EL (cell line): ENCODE data around the gene OR10G8.
"Not testable (repeated sequence)": the region's sequence is repeated elsewhere in the genome, so short reads cannot be mapped to it uniquely, and the experiment has no call there.

ENCODE experiments used
- DNase-seq: peaks from one replicate; pipeline ENCODE4 v3.0.0-alpha.2; 2016

The OR10G8 gene, protein sequence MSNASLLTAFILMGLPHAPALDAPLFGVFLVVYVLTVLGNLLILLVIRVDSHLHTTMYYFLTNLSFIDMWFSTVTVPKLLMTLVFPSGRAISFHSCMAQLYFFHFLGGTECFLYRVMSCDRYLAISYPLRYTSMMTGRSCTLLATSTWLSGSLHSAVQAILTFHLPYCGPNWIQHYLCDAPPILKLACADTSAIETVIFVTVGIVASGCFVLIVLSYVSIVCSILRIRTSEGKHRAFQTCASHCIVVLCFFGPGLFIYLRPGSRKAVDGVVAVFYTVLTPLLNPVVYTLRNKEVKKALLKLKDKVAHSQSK

DNA sequence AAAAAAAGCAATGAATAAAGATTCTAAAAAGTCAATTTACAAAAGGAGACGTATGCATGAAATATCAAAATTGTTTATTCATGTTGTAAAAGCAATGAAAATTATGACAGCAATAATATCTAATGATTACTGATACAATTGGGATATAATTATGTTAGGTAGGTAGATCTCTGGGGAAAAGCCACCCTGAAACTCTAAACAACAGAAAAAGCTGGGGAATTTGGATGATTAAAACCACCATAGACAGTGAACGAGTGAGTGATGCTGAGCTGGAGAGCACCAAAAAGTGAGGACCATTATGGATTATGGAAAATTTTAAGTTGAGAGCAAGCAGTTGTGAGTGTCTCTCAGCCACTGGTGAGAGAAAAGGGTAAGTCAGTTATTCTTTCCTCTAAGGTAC, at the start of gene OR10G8:
Gene OR10G8, plus strand, starts transcription at position 301 of the 400 bp plus-strand sequence. CDS start 2,825 bp downstream, outside the sequence.
- DNase-seq: no peak

DNA sequence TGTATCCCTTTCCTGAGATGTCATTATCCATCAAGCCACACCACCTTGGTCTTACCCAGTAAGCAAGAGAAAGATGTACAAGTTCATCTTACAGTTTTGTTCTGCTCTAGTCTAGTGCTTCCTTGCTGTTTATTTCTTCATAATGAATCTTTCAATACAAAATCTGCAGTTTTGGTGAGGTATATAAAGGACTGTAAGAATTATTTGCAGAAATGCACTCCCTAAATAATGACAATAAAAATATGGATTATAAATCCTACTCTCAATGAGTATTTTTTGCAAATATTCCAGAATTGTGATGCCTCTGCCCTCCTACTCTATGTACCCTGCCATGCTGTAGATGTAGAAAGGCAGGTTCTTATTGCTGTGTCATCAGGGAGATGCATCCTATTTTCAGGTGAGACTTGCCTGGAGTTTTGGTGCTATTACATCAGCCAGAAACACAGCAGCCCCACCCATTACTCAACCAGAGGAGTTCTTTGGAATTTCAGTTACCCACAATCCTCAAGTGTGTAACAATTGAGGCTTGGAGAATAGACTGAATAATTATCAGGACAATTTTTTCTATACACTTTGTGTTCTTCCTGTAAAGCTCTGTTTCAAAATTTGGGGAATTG, 48.8 kb upstream of the OR10G8 start, which contains the start of gene OR10S1:
Gene OR10S1, minus strand, starts transcription at position 51 of the 617 bp plus-strand sequence. CDS start 117 bp downstream, outside the sequence.
- no peak for DNase-seq

DNA sequence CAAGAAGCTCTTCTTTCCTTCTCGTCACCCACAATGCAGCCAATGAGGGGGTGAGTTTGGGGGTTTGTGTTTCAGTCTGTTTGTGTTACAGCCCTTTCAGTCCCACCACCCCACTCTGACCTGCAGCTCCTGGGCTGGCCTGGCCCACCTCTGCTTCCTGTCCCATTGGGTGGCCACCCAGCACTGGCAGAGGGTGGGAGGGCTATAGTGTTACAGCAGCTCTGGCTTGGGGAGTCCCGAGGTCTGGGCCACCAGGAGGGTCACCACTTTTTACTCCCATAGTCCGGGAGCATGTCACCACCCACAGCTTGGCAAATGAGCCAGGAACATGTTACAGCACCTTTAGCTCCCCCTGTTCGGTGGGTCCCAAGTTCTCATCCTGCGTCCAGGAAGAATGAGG, 47.3 kb upstream of the OR10G8 start:
- no peak for DNase-seq

DNA sequence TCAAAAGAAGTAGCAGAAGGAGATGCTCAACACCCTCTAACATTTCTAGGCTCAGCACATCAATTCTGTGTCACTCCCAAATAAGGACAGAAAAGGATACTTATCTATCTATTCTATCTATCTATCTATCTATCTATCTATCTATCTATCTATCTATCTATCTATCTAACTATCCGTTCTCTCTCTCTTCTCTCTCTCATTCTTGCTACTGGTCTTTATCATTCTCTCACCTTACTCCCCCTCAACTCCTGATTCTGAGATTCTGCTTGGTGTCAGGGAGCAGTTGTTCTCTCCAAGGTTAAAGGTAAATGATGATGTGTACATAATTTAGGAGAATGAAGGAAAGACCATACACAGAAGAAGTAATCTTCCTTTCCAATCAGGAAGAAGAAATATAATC, 31.5 kb upstream of the OR10G8 start, which contains the start of gene OR10G6:
Gene OR10G6, minus strand, starts transcription at position 43 of the 400 bp plus-strand sequence. Its CDS starts 0 bp downstream, at position 43.
- DNase-seq: no peak

DNA sequence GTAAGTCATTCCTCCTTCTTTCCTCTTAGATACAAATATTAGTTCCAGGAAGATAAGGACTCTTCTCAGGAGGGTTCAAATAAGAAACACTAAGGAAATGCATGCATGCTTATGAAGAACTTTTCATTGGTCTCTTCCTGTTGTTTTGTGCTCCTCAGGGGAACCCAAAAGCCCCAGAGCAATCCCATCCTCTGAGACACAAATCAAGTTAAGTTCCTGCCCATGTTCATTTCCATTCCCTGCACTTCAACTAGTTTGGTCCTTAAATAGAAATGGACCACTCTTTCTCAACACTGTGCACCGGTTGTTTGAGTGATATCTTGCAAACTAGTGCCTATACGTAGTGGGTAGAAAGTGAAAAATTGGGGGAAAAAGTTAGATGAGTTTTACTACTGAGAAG, 13.9 kb upstream of the OR10G8 start, which contains the start of gene OR10G4:
Gene OR10G4, plus strand, starts transcription at position 301 of the 400 bp plus-strand sequence. CDS start 2,578 bp downstream, outside the sequence.
- no peak for DNase-seq

DNA sequence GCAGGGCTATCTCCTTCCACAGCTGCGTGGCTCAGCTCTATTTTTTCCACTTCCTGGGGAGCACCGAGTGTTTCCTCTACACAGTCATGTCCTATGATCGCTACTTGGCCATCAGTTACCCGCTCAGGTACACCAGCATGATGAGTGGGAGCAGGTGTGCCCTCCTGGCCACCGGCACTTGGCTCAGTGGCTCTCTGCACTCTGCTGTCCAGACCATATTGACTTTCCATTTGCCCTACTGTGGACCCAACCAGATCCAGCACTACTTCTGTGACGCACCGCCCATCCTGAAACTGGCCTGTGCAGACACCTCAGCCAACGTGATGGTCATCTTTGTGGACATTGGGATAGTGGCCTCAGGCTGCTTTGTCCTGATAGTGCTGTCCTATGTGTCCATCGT, 10.8 kb upstream of the OR10G8 start:
- not testable (repeated sequence) for DNase-seq

DNA sequence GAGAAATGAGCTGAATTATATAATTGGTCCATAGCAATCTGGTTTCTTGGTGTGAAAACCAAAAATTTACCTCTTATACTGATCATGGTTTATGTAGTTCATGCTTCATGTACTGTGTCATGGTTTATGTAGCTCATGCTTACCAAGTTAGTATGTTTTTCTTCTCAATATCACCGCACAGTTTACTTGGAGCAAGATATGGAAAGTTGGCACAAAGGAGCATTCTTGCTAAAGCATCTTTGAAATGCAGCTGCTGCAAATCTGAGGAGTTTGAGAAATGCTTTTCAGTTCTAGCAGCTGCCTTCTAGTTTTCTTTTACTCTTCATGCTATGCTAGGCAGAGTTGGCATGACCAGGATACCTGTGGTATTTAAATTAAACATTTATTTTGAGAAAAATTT, 10.1 kb downstream of the OR10G8 start:
- no peak for DNase-seq

DNA sequence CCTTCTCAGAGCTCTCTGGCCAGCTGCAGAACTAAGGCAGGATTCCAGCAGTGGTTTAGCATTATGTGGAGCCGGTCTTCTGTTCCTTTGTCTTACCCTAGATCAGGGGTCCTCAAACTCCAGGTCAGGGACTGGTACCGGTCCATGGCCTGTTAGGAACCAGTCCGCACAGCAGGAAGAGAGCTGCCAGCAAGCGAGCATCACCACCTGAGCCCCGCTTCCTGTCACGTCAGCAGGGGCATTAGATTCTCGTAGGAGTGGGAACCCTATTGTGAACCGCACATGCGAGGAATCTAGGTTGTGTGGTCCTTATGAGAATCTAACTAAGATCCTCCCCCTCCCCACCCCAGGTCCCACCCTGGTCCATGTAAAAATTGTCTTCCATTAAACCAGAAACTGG, 13.0 kb downstream of the OR10G8 start:
- no peak for DNase-seq

DNA sequence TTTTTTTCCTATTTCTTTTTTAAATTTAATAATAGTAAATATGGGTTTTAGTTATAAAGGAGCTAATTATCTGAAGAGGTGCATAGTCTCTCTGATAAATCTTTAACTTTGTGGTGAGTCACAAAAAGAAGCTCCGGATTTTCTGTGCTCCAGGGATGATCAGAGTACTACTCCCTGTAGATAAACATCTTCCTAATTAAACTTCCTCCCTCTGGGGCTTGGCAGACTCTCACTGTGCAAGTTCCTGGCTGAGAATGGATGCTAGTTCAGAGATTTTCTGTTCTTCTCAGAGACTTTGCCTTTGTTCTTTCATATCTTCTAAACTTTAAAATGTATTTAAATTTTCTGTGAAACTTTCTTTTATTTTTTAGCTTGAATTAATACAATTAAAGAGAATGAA, 14.7 kb downstream of the OR10G8 start, which contains the start of gene OR10G7:
Gene OR10G7, minus strand, starts transcription at position 72 of the 400 bp plus-strand sequence. CDS start 2,324 bp downstream, outside the sequence.
- DNase-seq: no peak

DNA sequence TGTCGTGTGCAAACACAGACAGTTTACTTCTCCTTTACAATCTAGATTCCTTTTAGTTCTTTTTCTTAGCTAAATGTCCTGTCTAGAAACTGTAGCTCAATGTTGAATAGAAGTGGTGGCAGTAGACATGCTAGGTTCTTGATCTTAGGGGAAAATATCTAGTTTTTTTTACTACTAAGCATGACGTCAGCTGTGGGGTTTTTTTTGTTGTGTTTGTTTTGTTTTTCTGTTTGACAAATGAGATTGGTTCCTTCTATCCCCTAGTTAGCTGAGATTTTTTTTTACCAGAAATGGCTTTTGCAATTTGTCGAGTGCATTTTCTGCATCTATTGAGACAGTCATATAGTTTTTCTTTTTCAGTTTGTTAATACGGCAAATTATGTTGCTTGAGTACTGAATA, 16.8 kb downstream of the OR10G8 start:
- DNase-seq: no peak

DNA sequence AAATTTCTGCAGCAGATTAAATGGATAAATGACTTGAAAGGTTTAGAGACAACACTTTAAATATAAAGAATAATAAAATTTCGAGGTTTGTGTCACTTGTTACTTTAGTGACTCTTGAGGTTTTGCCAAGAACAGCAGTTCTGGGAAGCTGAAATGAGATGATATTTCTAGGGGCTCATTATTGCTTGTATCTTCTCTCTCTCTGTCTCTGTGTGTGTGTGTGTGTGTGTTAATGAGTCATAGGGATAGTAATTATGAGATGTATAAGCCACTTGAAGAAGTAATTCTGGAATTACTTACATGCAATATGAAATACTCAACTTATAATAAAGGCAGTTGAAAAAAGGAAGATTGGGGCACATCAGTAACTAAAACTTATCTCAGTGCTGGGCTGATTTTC, 24.1 kb downstream of the OR10G8 start:
- DNase-seq: no peak

DNA sequence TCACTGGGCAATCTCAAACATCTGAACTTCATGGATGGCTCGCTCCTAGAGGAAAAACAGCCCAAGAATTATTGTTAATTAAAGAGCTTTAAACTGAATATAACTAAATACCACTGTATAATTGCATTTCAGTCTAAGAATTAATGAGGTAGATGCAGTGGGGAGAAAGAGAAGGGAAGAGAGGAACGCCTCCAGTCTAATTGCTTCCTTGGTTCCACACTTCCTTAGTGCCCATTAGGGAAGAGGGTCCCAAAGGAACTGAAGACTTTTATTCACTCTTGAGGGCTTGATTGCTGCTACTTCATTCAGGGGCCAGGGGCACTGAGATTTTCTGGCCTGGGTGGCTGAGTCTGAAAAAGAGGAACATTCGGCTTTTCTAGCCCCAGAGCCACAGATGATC, 26.4 kb downstream of the OR10G8 start:
- no peak for DNase-seq

DNA sequence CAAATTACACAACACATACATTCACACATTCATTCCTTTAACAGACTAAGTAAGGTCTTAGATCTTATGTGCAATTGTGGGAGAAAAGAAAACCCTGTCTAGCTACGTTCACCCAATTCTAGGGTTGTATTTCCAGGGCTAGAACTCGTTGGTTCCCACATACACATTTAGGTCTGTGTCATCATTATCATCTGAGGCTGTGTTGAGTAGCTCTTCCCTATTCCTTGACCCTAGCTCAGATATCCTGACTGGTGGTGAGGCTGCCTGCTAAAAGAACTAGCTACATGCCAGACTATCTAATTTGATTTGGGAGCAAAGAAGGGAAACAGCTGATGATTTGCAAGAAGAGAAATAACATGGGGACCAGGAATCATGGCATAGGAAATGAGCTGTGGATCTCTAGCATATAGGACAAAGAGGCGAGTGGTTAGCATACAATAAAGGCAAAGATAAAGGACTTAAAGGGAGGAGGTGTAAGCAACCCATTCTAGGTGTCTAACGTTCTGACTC, 42.1 kb downstream of the OR10G8 start:
- no peak for DNase-seq

DNA sequence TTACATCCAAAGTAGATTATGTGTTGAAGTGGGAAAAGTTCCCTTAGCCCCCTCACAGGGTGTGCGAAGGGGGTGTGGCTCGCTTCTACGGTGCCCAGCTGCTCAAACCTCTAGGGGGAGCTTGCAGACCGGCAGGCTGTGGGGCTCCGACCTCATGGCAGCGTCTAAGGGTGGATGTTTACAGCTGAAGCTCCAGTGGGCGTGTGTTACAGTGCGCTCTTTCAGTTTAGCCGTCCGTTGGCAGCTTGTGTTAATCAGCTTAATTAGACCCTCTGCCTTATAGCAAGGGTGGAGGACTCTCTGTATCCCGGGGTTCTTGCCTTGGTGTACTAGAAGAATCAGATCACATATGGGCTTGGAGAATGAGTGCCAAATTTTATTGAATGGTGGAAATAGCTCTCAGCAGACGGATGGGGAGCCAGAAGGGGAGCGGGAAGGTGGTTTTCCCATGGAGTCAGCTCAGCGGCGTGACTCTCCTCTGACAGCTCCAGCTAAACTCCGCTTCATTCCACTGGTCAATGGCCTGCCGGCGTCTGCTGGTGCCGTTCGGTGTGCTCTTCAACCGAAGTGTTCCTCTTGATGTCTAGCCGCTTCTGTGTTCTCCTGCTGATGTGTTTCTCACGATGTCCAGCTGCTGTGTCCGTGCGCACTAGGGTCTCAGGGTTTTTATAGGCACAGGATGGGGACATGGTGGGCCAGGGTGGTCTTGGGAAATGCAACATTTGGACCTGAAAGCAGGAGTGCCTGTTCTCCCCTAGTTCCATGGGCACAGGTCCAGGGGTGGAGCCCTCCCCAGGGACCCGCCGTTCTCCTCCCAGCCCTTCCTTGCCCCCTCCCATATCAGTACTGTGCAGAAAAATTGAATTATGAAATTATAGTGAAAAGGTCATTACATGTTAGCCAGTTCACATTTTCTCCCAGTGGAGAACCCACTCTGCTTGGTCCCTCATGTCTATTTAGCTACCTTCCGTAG, 43.1 kb downstream of the OR10G8 start:
- DNase-seq: peak; percentile 67

DNA sequence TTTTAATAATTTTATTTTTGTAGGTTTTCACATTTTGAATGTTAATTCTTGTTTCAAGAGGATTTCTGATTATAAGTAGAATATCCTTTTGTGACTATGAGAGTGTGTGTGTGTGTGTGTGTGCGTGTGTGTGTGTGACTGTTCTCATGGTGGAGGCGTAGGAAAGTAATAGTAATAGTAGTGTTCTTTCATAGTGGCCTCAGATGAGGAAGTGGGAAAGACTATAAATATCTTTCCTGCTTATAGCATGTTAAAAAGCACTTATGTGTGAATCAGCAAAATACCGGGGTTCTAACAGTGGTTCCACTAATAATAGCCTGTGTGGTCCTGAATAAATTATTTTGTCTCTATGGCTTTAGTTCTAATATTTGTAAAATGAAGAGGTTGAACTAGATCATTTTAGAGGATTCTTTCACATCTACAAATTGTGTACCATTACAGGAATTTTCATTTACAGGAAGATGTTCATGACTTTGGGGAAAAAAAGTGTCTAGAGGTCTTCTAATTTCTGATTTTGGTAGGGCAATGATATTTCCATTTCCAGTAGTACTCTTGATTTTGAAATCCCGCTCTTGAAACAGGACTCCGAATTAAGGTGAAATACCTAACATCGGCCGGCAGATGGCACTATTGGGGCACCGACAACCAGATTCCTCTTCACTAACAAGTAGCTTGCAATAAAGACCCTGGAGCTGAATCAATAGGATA, 44.5 kb downstream of the OR10G8 start:
- peak; percentile 61 for DNase-seq

DNA sequence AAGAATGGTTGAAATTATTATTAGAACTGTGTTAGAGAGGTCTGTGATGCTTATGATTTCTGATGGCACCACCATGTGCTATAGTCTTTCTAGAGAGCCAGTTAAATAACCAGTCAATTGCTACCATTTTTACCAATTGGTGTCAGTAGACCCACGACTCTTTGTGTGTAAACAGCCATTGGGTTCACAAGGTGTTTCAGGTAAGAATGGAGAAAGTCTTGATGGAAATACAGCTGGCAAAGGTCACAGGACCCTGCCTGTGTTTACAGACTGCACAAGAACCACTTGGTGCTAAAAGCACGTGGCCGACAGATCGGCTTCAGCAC, 45.0 kb downstream of the OR10G8 start:
- no peak for DNase-seq

DNA sequence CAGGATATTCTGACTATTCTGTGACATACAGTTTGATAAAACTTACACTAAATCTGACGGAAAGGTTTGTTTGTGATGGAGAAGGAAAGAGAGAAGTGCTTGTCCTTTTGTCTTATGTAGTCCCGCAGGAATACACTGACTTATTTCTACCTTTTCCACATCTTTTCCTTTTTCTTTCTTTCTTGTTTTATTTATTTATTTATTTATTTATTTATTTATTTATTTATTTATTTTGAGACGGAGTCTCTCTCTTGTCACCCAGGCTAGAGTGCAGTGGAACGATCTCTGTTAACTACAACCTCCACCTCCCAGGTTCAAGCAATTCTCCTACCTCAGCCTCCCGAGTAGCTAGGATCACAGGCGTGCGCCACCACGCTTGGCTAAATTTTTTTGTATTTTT, 45.5 kb downstream of the OR10G8 start:
- DNase-seq: no peak

DNA sequence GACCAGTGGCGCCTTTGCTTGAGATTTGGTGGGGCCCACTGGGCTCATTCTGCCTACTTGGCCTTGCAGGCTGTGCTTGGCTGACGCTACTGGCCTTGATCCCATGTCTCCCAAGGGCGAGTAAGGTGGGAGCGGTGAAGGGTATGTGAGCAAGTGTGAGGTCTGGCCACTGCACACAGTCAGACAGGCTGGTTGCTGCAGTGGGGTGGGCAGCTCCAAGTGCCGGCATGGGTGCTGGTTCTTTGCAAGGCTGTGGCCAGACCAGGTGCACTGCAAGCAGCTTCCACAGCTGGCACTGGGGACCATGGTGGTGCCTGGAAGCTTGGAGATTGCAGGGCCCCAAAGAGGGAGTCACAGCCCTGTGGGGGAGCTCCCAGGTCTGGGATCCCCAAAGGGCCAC, 48.0 kb downstream of the OR10G8 start:
- DNase-seq: no peak

DNA sequence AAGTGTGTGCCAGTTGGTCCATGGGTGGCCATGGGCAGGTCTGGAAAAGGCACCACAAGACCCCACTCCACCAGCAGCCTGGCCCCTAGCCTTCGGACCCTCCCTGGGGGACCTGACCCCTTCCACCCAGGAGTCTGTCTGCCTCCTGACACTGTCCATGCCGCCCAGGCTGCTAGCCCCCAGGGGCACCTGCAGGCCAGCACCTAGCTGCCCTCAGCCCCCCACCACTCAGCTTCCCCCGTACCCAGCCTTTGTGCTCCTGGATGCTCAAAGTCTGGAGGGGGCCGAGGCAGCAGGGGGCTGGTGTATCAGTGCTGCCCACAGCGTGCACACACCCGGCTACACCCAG, 48.9 kb downstream of the OR10G8 start:
- no peak for DNase-seq

DNA sequence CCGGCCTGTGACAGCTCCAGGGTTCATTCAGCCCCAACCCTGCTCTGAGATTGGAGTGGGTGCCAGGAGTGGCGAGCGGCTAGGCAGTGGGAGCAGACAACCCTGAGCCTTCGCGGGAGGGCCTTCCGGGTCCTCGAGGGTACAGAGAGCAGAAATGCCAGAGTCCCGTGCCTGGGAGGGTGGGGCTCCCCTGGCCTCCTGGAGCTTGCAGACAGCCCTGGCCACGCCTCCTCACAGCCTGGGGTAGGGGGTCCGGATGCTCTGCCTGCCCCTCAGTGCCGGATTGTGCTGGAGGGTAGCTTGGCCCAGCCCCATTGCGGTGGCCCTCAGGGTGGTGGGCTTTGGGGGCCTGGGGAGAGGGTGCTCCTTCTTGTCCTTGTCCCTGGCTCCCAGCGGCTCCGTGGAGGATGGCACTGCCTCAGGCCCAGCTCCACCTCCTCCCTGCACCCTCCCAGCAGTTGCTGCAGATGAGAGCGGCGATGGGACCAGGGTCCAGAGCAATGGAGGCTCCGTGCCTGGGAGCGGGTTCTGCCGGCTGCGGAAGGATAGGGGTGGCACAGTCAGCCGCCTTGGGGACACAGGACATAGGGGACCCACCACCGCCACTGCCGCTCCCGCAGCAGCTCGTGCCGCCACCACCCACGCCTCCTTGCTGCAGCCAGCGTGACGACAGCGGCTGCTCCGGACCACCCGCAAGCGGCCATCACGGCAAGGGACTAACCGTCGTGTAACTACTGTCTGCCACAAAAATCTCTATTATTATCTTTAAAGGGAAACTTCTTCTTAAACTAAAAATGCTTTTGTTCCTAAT, 49.4 kb downstream of the OR10G8 start:
- DNase-seq: no peak

DNA sequence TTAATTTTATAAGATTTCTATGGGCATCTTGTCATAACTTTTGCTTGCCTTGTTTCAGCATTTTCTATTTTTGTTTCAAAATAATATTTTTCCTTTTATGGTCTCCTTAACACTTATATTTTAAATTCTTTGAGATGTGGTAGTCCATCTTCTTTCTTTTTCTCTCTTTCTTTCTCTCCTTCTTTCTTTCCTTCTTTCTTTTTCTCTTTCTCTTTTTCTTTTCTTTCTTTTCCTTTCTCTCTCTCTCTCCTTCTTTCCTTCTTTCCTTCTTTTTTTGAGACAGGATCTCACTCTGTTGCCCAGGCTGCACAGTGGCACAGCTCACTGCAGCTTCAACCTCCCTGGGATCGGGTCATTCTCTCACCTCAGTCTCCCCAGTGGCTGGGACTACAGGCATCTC, 50.7 kb downstream of the OR10G8 start:
- no peak for DNase-seq
